HG02973 (cell line): Measurements from ENCODE around the gene MBNL2.
"Not testable (repeated sequence)": the region's sequence is repeated elsewhere in the genome, so short reads cannot be mapped to it uniquely, and the experiment has no call there.

Source experiments
- ATAC-seq: cut with Tn5 transposase; IDR thresholded peaks from one replicate; pipeline ENCODE4 v1.9.1; 2021; ENCODE audit warnings: moderate library complexity; ENCODE audit not compliant: unreplicated experiment

Gene MBNL2

DNA sequence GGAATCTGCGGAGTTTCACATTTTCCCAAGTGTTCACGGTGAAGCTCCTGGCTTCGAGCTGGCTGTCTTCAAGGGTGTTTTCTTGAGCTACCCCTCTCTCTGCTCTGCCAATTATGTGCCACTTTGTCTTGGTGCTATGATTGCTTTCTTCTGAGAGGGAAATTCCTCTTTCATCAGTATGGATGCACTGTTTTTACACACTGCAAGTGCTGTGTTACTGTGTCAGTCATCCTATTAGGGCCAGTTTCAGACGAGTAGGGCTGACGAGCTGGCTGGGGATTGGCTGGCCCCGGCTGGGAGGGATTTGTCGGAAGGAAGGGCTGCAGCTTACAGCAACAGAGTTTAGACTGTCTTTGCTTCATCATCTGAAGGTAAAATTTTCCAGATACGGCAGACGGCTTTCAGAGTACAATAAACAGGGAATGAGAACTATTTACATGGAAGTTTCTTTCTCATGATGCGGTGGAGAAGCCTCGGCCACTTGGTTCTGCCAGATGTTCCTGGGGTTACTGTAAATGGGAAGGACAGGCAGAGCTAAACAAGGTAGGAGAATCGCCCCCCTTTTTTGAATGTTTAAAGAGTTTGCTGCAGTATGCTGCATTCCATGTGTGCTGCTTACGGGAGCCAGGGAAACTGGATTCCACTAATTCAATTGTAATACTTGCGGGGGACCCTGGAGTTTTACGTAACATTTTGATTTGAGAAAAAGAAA lies at the start of gene MBNL2:
Gene MBNL2, plus strand, starts transcription at position 345 of the 712 bp plus-strand sequence. CDS start 53,903 bp downstream, outside the sequence.
- peak; percentile 94 for ATAC-seq

DNA sequence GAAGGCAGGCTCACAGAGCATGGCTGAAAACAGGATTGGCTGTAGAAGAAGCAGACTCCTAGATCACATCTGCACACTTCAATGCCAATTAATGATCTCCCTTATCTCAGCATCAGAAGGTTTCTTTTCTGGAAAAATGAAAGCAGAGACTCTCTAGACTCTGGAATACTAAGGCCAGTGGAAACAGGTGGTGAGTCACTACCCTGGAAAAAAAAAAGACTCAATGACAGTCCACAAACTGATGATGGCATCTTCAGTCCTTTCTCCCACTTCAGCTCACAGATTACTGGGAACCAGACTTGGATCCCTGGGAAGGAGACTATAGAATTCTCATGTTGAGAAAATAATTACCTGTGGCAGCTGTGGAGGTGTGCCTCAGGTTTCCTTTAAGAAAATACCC lies 47.5 kb upstream of the MBNL2 start:
- no peak for ATAC-seq

GRCh38 chr13:97175041-97175440 lies 47.1 kb upstream of the MBNL2 start:
- no peak for ATAC-seq

- ATAC-seq = no peak
These were observed 42.6 kb upstream of the MBNL2 start for GRCh38 chr13:97179501-97179900.

GRCh38 chr13:97182111-97182890 lies 39.8 kb upstream of the MBNL2 start:
- ATAC-seq = no peak

DNA sequence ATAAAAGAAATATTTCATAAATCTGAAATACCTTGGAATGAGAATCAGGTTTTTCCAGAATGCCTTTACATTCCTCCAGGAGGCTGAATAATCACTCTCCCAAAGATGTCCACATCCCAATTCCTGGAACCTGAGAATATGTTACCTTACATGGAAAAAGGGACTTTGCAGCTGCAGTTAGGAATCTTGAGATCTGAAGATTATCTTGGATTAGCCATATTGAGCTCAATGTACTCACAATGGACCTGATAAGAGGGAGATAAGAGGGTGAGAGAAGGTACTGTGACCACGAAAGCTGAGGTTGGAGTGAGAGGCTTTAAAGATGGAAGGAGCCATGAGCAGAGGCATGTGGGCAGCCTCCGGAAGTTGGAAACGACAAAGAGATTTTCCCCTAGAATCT lies 36.8 kb upstream of the MBNL2 start:
- no peak for ATAC-seq

DNA sequence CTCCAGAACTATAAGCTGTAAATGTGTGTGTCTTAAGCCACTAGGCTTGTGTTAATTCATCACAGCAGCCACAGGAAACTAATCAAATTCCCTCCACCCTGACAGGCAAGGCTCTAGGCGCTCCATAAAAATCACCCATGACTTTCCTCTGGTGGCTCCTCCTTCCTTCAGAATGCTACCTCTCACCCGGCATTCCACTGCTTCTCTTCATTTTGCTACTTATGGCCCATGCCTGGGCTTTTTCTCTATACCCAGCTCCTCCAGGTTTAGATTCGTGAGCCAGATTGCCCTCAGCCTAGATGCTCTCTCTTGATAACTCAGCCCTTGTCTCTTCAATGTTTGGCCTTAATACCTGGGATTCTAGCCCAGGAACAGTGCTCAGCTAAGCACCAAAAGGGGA lies 36.4 kb upstream of the MBNL2 start:
- ATAC-seq = no peak

DNA sequence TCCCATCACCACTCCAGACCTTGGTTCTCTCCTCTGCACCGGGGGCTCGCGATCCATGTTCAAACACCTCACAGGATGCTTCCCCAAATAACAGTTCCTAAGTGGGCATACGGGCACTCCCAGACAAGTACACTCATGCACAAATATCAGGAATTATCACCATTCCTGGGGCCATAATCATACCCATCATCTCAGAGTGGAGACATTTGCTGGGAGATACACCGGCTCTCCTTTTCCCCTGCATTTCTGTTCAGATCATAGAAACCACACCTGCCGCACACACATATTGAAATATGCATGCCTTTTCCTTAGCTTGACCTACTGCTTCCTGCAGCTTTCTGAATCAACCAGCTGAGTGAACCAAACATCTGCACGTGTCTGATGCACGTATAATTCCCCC lies 33.9 kb upstream of the MBNL2 start:
- ATAC-seq = no peak

DNA sequence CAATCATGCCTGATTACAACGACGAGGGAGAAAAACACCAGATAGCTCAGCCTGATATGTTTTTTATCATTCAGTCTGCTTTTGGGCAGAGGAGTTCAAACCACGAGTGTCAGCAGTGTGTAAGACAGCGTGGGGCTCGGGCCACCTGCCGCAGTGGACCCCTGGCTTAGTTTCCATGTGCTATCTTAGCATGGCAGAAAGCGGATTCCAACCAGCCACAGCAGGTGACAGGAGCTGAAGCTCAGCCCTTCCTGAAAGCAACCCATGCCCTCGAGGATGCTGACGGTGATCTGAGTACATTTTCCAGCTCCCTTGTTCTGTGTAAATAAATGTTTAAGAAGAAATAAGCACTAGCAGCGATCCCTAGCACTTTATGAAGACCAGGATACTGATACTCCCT lies 32.2 kb upstream of the MBNL2 start:
- no peak for ATAC-seq

GRCh38 chr13:97191142-97191541 lies 31.0 kb upstream of the MBNL2 start:
- ATAC-seq = no peak

GRCh38 chr13:97191615-97192014 lies 30.5 kb upstream of the MBNL2 start:
- no peak for ATAC-seq

DNA sequence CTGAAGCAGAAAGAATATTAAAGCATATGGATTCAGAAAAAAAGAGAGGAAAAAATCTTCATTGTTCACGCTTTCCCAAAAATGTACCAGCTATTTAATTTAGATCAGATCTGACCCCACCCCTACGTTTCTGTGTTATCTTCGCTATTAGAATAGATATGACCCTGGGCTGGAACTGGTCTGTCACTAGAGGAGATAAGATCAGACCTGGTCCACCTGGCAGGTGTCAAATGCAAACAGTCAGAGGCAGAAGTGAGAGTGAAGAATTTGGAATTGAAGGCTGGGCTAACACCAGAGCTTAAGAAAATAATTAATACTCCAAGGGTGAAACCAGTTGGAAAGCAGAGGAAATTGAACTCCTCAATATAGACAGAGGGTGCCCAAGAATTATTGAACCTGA lies 30.0 kb upstream of the MBNL2 start:
- ATAC-seq = no peak

GRCh38 chr13:97193577-97193976 lies 28.6 kb upstream of the MBNL2 start:
- no peak for ATAC-seq

DNA sequence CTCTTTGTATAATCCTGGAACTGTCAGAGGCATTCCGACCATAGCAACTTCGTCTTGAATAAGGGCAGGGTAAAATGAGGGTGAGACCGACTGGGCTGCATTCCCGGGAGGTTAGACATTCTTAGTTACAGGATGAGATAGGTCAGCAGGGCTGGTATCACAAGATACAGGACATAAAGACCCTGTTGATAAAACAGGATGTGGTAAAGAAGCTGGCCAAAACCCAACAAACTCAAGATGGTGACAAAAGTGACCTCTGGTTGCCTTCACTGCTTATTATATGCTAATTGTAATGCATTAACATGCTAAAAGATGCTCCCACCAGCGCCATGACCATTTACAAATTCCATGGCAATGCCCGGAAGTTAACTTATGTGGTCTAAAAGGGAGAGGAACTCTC lies 27.7 kb upstream of the MBNL2 start:
- ATAC-seq = no peak

GRCh38 chr13:97196340-97196739 lies 25.8 kb upstream of the MBNL2 start:
- ATAC-seq = no peak

- no peak for ATAC-seq
These were observed 23.4 kb upstream of the MBNL2 start for GRCh38 chr13:97198753-97199152.

DNA sequence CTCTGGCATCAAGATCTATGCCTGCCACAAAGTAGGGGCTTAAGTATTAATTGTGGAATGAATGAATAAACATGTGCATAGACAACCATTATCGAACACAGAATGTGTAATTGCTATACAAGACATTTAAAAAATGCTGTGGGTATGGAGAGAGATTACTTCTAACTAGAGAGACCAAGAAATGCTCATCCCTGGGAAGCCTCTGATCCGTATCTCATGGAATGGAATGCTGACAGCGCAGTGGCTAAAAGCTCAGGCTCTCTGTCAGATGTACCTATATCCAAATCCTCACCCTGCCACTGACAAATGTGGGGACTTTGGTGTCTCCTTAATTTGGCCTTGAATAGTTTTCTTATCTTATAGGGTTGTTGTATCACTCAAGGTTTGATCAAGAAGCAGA lies 22.7 kb upstream of the MBNL2 start:
- ATAC-seq = no peak

- no peak for ATAC-seq
These were observed 21.8 kb upstream of the MBNL2 start for GRCh38 chr13:97200081-97200942.

DNA sequence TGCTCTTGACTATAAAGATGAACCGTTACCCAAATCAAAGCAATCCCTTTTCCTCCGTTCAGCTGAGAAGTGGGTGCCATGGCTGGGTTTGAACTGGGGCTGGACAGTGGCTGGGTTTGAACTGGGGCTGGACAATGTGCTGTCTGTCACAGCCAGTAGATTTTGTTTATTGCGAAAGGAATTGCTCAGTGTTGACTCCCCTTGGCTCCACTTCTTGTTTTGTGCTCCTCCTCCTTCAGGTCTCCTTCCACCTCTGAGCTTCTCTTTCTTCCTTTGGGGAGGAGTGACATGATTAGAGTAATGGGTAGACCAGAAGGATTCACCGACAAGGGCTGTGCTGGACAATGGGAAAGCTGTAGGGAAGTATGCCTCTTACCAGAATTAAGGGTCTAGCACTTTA lies 19.4 kb upstream of the MBNL2 start:
- no peak for ATAC-seq

- no peak for ATAC-seq
These were observed 16.7 kb upstream of the MBNL2 start for GRCh38 chr13:97205465-97205864.

- ATAC-seq = no peak
These were observed 16.2 kb upstream of the MBNL2 start for GRCh38 chr13:97205982-97206381.

GRCh38 chr13:97207252-97207651 lies 14.9 kb upstream of the MBNL2 start:
- ATAC-seq = not testable (repeated sequence)
